ENCODE results near the gene GPR137C.

Gene GPR137C

DNA sequence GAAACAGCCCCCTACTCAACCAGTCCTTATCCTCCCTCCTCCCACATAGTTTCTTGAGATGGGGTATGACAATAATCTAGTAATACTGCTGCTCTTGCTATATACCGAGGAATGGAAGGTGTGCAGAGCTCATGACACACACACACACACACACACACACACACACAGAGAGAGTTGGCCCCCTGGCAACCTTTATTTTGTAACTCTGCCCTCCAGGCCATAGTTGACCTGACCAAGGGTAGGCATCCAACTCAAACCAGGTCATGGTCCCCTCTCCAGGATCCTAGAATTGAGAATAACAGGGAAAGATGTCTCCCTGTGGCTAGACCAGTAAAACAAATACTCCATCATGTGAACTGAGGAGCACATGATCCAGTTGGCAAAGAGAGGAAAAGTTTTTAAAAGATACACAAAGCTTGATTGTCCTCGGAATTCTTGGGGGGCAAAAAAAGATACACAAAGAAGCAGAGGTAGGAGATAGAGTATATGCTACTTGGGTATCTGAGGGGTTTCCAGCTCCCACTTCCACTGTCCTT is 131.4 kb downstream of the GPR137C start:
- DNase-seq, result no peak

- DNase-seq, result no peak
Measured at GRCh38 chr14:52686176-52686575, 133.5 kb downstream of the GPR137C start.

All from activated naive CD4-positive, alpha-beta T cell treated with Interleukin-2 at 50 U/mL for 16 hours (primary cell).